Suprapubic skin (tissue), 4 donors: Measurements from ENCODE around the gene IRX1. TPM values are rescaled to one million over a fixed set of nuclear protein-coding genes. Genes with fewer than 3 reads are reported as not detected.

Experiments used
- DNase-seq, 2 donors: peaks; one replicate each; pipeline ENCODE4 v3.0.0-alpha.2; 2019; ENCODE audit warnings: low spot score in 2 of 2
- H3K27ac ChIP-seq: fragments of 200-600 bp; sonication (generic); one replicate; pipeline ENCODE4 v1.5.1; 2019
- H3K27me3 ChIP-seq: fragments of 200-600 bp; sonication (generic); one replicate; pipeline ENCODE4 v1.5.1; 2019
- H3K36me3 ChIP-seq: fragments of 200-600 bp; sonication (generic); one replicate; pipeline ENCODE4 v1.5.1; 2019
- H3K4me1 ChIP-seq: fragments of 200-600 bp; sonication (generic); one replicate; pipeline ENCODE4 v1.5.1; 2019
- H3K4me3 ChIP-seq: fragments of 200-600 bp; sonication (generic); one replicate; pipeline ENCODE4 v1.5.1; 2019; ENCODE audit warnings: mild to moderate bottlenecking
- H3K9me3 ChIP-seq: fragments of 200-600 bp; sonication (generic); one replicate; pipeline ENCODE4 v1.5.1; 2019
- CTCF ChIP-seq, 2 donors: fragments of 200-600 bp in 1 of 2; fragments of 450-650 bp in 1 of 2; sonication (generic) in 1 of 2; IDR thresholded peaks; one replicate each; pipeline ENCODE4 v1.5.1; 2016 to 2019; ENCODE audit warnings: antibody characterized with exemption in 2 of 2, mild to moderate bottlenecking in 1 of 2, moderate library complexity in 1 of 2
- EP300 ChIP-seq: sonication (generic); formaldehyde crosslinking; IDR thresholded peaks from one replicate; pipeline ENCODE4 v1.6.1; 2017; ENCODE audit warnings: antibody characterized with exemption
- POLR2A ChIP-seq, 2 donors: fragments of 450-650 bp; IDR thresholded peaks; one replicate each; pipeline ENCODE4 v1.6.1; 2017; ENCODE audit warnings: antibody characterized with exemption in 2 of 2, mild to moderate bottlenecking in 2 of 2, moderate library complexity in 2 of 2
- POLR2AphosphoS5 ChIP-seq, 3 donors: sonication (generic); formaldehyde crosslinking; IDR thresholded peaks; one replicate each; pipeline ENCODE4 v1.6.1; 2017; ENCODE audit warnings: antibody characterized with exemption in 3 of 3
- WGBS: methylation state at CpG from one replicate; pipeline ENCODE4 v1.1.5; 2018; 5-methylcytosine and 5-hydroxymethylcytosine counted together
- total RNA-seq, 4 donors: library from RNA; depleted of rRNA; stranded (reverse); fragments of >200 nt; gene quantifications; one replicate each; pipeline ENCODE4 v1.1.0, GENCODE V29; 2016

The IRX1 gene
- total RNA-seq, 4 donors from 2014 or later: 4.2 to 7.9 (median 6.3) TPM

- H3K27me3 ChIP-seq: peaks cover 86% of the 10 kb centered on the region
- no peak for TF ChIP-seq POLR2AphosphoS5 (IDR thresholded peaks at IDR 0.05)
- TF ChIP-seq CTCF (IDR thresholded peaks at IDR 0.05): no peak
- no peak for TF ChIP-seq EP300
- no peak for TF ChIP-seq POLR2A (IDR thresholded peaks at IDR 0.05)
- DNase-seq: no peak
- H3K27ac ChIP-seq: peak overlapping the region; percentile 88
- peak overlapping the region; percentile 60 for H3K4me3 ChIP-seq
- WGBS: 7% methylated on average over 38 of the region's 63 CpGs
- H3K36me3 ChIP-seq: peaks cover 2% of the 10 kb centered on the region
- H3K4me1 ChIP-seq: peaks cover 53% of the 10 kb centered on the region
- no peaks in the 10 kb centered on the region for H3K9me3 ChIP-seq
Measured at GRCh38 chr5:3596261-3596825, 711 bp downstream of the IRX1 start.

GRCh38 chr5:3596857-3597166 lies 1.2 kb downstream of the IRX1 start:
- no peaks in the 10 kb centered on the region for H3K9me3 ChIP-seq
- peak overlapping the region; percentile 60 for H3K4me3 ChIP-seq
- H3K36me3 ChIP-seq: peaks cover 2% of the 10 kb centered on the region
- no peak for DNase-seq
- TF ChIP-seq POLR2AphosphoS5 (IDR thresholded peaks at IDR 0.05) (no peak), CTCF (IDR thresholded peaks at IDR 0.05) (no peak), EP300 (no peak), POLR2A (IDR thresholded peaks at IDR 0.05) (no peak)
- peaks cover 48% of the 10 kb centered on the region for H3K4me1 ChIP-seq
- H3K27me3 ChIP-seq: peaks cover 82% of the 10 kb centered on the region
- H3K27ac ChIP-seq: peak overlapping the region; percentile 88
- WGBS: 15% methylated on average over 7 of the region's 7 CpGs

GRCh38 chr5:3597167-3598007 lies 1.8 kb downstream of the IRX1 start:
- H3K27ac ChIP-seq: peak overlapping the region; percentile 88
- peaks cover 2% of the 10 kb centered on the region for H3K36me3 ChIP-seq
- H3K9me3 ChIP-seq: no peaks in the 10 kb centered on the region
- peaks cover 47% of the 10 kb centered on the region for H3K4me1 ChIP-seq
- DNase-seq: no peak
- peaks cover 79% of the 10 kb centered on the region for H3K27me3 ChIP-seq
- peak overlapping the region; percentile 60 for H3K4me3 ChIP-seq
- WGBS: 32% methylated on average over 41 of the region's 42 CpGs
- TF ChIP-seq POLR2AphosphoS5 (IDR thresholded peaks at IDR 0.05): no peak
- TF ChIP-seq CTCF (IDR thresholded peaks at IDR 0.05): no peak
- no peak for TF ChIP-seq POLR2A (IDR thresholded peaks at IDR 0.05)
- TF ChIP-seq EP300: no peak

- peak overlapping the region; percentile 88 for H3K27ac ChIP-seq
- H3K27me3 ChIP-seq: peaks cover 78% of the 10 kb centered on the region
Measured at GRCh38 chr5:3598207-3598606, 2.6 kb downstream of the IRX1 start.

More at GRCh38 chr5:3598207-3598606, 2.6 kb downstream of the IRX1 start:
- Histone ChIP-seq H3K36me3 (peaks cover 2% of the 10 kb centered on the region), H3K9me3 (no peaks in the 10 kb centered on the region), H3K4me1 (peaks cover 54% of the 10 kb centered on the region), H3K4me3 (peak overlapping the region; percentile 60)
- no peak for DNase-seq
- no peak for TF ChIP-seq CTCF (IDR thresholded peaks at IDR 0.05)
- no peak for TF ChIP-seq POLR2A (IDR thresholded peaks at IDR 0.05)
- no peak for TF ChIP-seq POLR2AphosphoS5 (IDR thresholded peaks at IDR 0.05)
- TF ChIP-seq EP300: no peak
- WGBS: 51% methylated on average over 8 of the region's 8 CpGs
